HG02678 (cell line): ENCODE results near the gene LRRN1.
"Not testable (repeated sequence)": the region's sequence is repeated elsewhere in the genome, so short reads cannot be mapped to it uniquely, and the experiment has no call there.

Experiments
- ATAC-seq: cut with Tn5 transposase; IDR thresholded peaks from one replicate; pipeline ENCODE4 v1.9.1; 2021; ENCODE audit warnings: mild to moderate bottlenecking, moderate library complexity; ENCODE audit not compliant: unreplicated experiment

The LRRN1 gene

GRCh38 chr3:3887311-3887710, 88.1 kb downstream of the LRRN1 start:
- ATAC-seq, result not testable (repeated sequence)

- ATAC-seq, result no peak
Measured at GRCh38 chr3:3893590-3893989, 94.4 kb downstream of the LRRN1 start.
